Sciatic nerve (tissue), 2 donors: Measurements from ENCODE around the gene UBE2QL1. TPM values are rescaled to one million over a fixed set of nuclear protein-coding genes. Genes with fewer than 3 reads are reported as not detected.
A peak's percentile ranks its signal among the peaks of the same experiment; 100 is the strongest.

Experiments used
- ATAC-seq: fragments of 200-7000 bp; cut with Tn5 transposase; one replicate; pipeline ENCODE4 v1.9.1; 2020; ENCODE audit warnings: mild to moderate bottlenecking, moderate library complexity
- DNase-seq: peaks from one replicate; pipeline ENCODE4 v3.0.0-alpha.2; 2020; ENCODE audit warnings: low spot score
- intact Hi-C: fragments of 100-400 bp; cut with DNase I; formaldehyde crosslinking; loops from one replicate; pipeline ENCODE4 v1.14.2; 2022
- total RNA-seq: library from RNA; stranded (reverse); fragmentation: NEBNext Ultra II Directional; extraction: Animal tissue kit (Norgen Biotek cat#: 25700); gene quantifications from one replicate; pipeline ENCODE4 v1.2.1, GENCODE V29; 2021
- donor health status: DM: no; HTN: no; CAD: no.
- donor health status: DM: no; HTN: no; CAD: no.

UBE2QL1 gene
- total RNA-seq, 1 donor from 2014 or later = 0.94 TPM

GRCh38 chr5:6424110-6424659 is 24.5 kb upstream of the UBE2QL1 start:
- ATAC-seq (no peak), DNase-seq (no peak)
- intact Hi-C loops = no loop called here

GRCh38 chr5:6424700-6425099 is 24.0 kb upstream of the UBE2QL1 start:
- ATAC-seq = no peak
- intact Hi-C loops = no loop called here
- no peak for DNase-seq

GRCh38 chr5:6427694-6428093 is 21.0 kb upstream of the UBE2QL1 start:
- intact Hi-C loops = no loop called here
- ATAC-seq (no peak), DNase-seq (no peak)

GRCh38 chr5:6430418-6431028 is 18.1 kb upstream of the UBE2QL1 start:
- no peak for DNase-seq
- no peak for ATAC-seq
- intact Hi-C loops = no loop called here

- ATAC-seq (no peak), DNase-seq (no peak)
- intact Hi-C loops = no loop called here
Measured at GRCh38 chr5:6431214-6432195, 17.2 kb upstream of the UBE2QL1 start.

- no peak for ATAC-seq
- no peak for DNase-seq
- intact Hi-C loops = no loop called here
Measured at GRCh38 chr5:6432206-6432605, 16.5 kb upstream of the UBE2QL1 start.

GRCh38 chr5:6434731-6435130 is 13.9 kb upstream of the UBE2QL1 start:
- ATAC-seq (no peak), DNase-seq (no peak)
- intact Hi-C loops = no loop called here

GRCh38 chr5:6435356-6435755 is 13.3 kb upstream of the UBE2QL1 start:
- intact Hi-C loops = no loop called here
- ATAC-seq = no peak
- DNase-seq = no peak

GRCh38 chr5:6436715-6437331 is 11.8 kb upstream of the UBE2QL1 start:
- no peak for ATAC-seq
- DNase-seq = no peak
- intact Hi-C loops = no loop called here

- ATAC-seq (no peak), DNase-seq (no peak)
- intact Hi-C loops = no loop called here
Measured at GRCh38 chr5:6439588-6440550, 8.8 kb upstream of the UBE2QL1 start.

GRCh38 chr5:6442333-6442732 is 6.3 kb upstream of the UBE2QL1 start:
- DNase-seq (no peak), ATAC-seq (no peak)
- intact Hi-C loops = no loop called here

- DNase-seq = no peak
- ATAC-seq = no peak
- intact Hi-C loops = no loop called here
Measured at GRCh38 chr5:6443326-6443725, 5.3 kb upstream of the UBE2QL1 start.

- DNase-seq (no peak), ATAC-seq (no peak)
- intact Hi-C loops = no loop called here
Measured at GRCh38 chr5:6446042-6446441, 2.6 kb upstream of the UBE2QL1 start.

GRCh38 chr5:6446626-6447309 is 1.9 kb upstream of the UBE2QL1 start:
- DNase-seq (no peak), ATAC-seq (peak; percentile 36)
- intact Hi-C loops = no loop called here

GRCh38 chr5:6447384-6448140 is 1.1 kb upstream of the UBE2QL1 start:
- intact Hi-C loops = no loop called here
- ATAC-seq (peak; percentile 20), DNase-seq (no peak)

GRCh38 chr5:6448141-6448491 is 543 bp upstream of the UBE2QL1 start:
- DNase-seq (no peak), ATAC-seq (peak; percentile 13)
- intact Hi-C loops = no loop called here

GRCh38 chr5:6449465-6450158 is 953 bp downstream of the UBE2QL1 start:
- no peak for ATAC-seq
- intact Hi-C loops = no loop called here
- no peak for DNase-seq
